HG03095 (cell line): ENCODE measurements around the gene RBBP8.

Source experiments
- ATAC-seq: cut with Tn5 transposase; IDR thresholded peaks from one replicate; pipeline ENCODE4 v1.9.1; 2021; ENCODE audit warnings: moderate library complexity; ENCODE audit not compliant: unreplicated experiment

Gene RBBP8

GRCh38 chr18:22987547-22988189 is 54.5 kb downstream of the RBBP8 start:
- no peak for ATAC-seq

- no peak for ATAC-seq
These were observed 55.1 kb downstream of the RBBP8 start for GRCh38 chr18:22988208-22988607.

- ATAC-seq = no peak
These were observed 65.2 kb downstream of the RBBP8 start for GRCh38 chr18:22998344-22998743.

GRCh38 chr18:22999212-22999611 is 66.1 kb downstream of the RBBP8 start:
- no peak for ATAC-seq

GRCh38 chr18:22999647-23000046 is 66.5 kb downstream of the RBBP8 start:
- no peak for ATAC-seq

- ATAC-seq = no peak
These were observed 70.2 kb downstream of the RBBP8 start for GRCh38 chr18:23003289-23003688.

- no peak for ATAC-seq
These were observed 79.1 kb downstream of the RBBP8 start for GRCh38 chr18:23012249-23012648.

GRCh38 chr18:23020555-23021294 is 87.6 kb downstream of the RBBP8 start:
- ATAC-seq = no peak

- ATAC-seq = no peak
These were observed 88.5 kb downstream of the RBBP8 start for GRCh38 chr18:23021623-23022022.

- ATAC-seq = no peak
These were observed 99.0 kb downstream of the RBBP8 start for GRCh38 chr18:23032030-23032582.

- ATAC-seq = no peak
These were observed 99.9 kb downstream of the RBBP8 start for GRCh38 chr18:23033056-23033455.

- no peak for ATAC-seq
These were observed 103.6 kb downstream of the RBBP8 start for GRCh38 chr18:23036660-23037201.

GRCh38 chr18:23037646-23038045 is 104.5 kb downstream of the RBBP8 start:
- ATAC-seq = no peak

- ATAC-seq = no peak
These were observed 105.6 kb downstream of the RBBP8 start for GRCh38 chr18:23038712-23039111.

- no peak for ATAC-seq
These were observed 109.0 kb downstream of the RBBP8 start for GRCh38 chr18:23042133-23042532.

- ATAC-seq = no peak
These were observed 110.8 kb downstream of the RBBP8 start for GRCh38 chr18:23043803-23044376.

GRCh38 chr18:23049698-23050373 is 116.7 kb downstream of the RBBP8 start:
- no peak for ATAC-seq

- no peak for ATAC-seq
These were observed 120.8 kb downstream of the RBBP8 start for GRCh38 chr18:23053776-23054457.

GRCh38 chr18:23054553-23054952 is 121.4 kb downstream of the RBBP8 start:
- ATAC-seq = no peak

GRCh38 chr18:23056315-23056714 is 123.2 kb downstream of the RBBP8 start:
- no peak for ATAC-seq

- ATAC-seq = no peak
These were observed 124.0 kb downstream of the RBBP8 start for GRCh38 chr18:23057096-23057495.
